Smooth muscle cell (in vitro differentiated cells): Measurements from ENCODE around the gene STK40. TPM values are rescaled to one million over a fixed set of nuclear protein-coding genes. Genes with fewer than 3 reads are reported as not detected.

Experiments
- DNase-seq: peaks from one replicate; lab custom pipeline; 2025; ENCODE audit not compliant: unreplicated experiment; lab: John Stamatoyannopoulos, UW
- H2AFZ ChIP-seq: fragments of 200-600 bp; sonication (generic); 2 replicates; pipeline ENCODE4 v1.6.0; 2016; ENCODE audit warnings: antibody characterized with exemption, low read depth, mild to moderate bottlenecking
- H3F3A ChIP-seq: fragments of 200-600 bp; sonication (generic); 2 replicates; pipeline ENCODE4 v1.6.0; 2017; ENCODE audit warnings: antibody characterized with exemption, low read depth
- H3K27ac ChIP-seq: fragments of 200-600 bp; sonication (generic); 2 replicates; pipeline ENCODE4 v1.5.1; 2016; ENCODE audit warnings: low read depth, mild to moderate bottlenecking
- H3K27me3 ChIP-seq: fragments of 200-600 bp; sonication (generic); 2 replicates; pipeline ENCODE4 v1.6.1; 2016; ENCODE audit warnings: low read depth, mild to moderate bottlenecking
- H3K36me3 ChIP-seq: fragments of 200-600 bp; sonication (generic); 2 replicates; pipeline ENCODE4 v1.5.1; 2016; ENCODE audit warnings: low read depth
- H3K4me1 ChIP-seq: fragments of 200-600 bp; sonication (generic); 2 replicates; pipeline ENCODE4 v1.5.1; 2016; ENCODE audit warnings: low read depth
- H3K4me2 ChIP-seq: fragments of 200-600 bp; sonication (generic); 2 replicates; pipeline ENCODE4 v1.6.0; 2016; ENCODE audit warnings: mild to moderate bottlenecking
- H3K4me3 ChIP-seq: fragments of 200-600 bp; sonication (generic); 2 replicates; pipeline ENCODE4 v1.5.1; 2016; ENCODE audit warnings: mild to moderate bottlenecking
- H3K79me2 ChIP-seq: fragments of 200-600 bp; sonication (generic); 2 replicates; pipeline ENCODE4 v1.6.0; 2016; ENCODE audit warnings: low read depth, mild to moderate bottlenecking
- H3K9ac ChIP-seq: fragments of 200-600 bp; sonication (generic); 2 replicates; pipeline ENCODE4 v1.6.0; 2016; ENCODE audit warnings: low read depth
- H3K9me3 ChIP-seq: fragments of 200-600 bp; sonication (generic); replicated peaks from 2 replicates; pipeline ENCODE4 v1.5.1; 2016; ENCODE audit warnings: low read depth
- H4K20me1 ChIP-seq: fragments of 200-600 bp; sonication (generic); 2 replicates; pipeline ENCODE4 v1.6.0; 2016; ENCODE audit warnings: low read depth
- WGBS: methylation state at CpG from one replicate; pipeline ENCODE4 v1.1.7; 2016; ENCODE audit warnings: low lambda C conversion rate; 5-methylcytosine and 5-hydroxymethylcytosine counted together
- polyA plus RNA-seq: library from polyadenylated mRNA; unstranded; fragments of >200 nt; fragmentation: Nextera tagmentation; extraction: Ambion mirVana; gene quantifications from 2 replicates; pipeline ENCODE4 v1.2.1, GENCODE V29; 2016
- small RNA-seq: library from RNA; depleted of rRNA; stranded (forward); fragments of <200 nt; gene quantifications from one replicate; pipeline ENCODE3, GENCODE V24; 2014
- total RNA-seq: library from RNA; depleted of rRNA; stranded (reverse); fragments of >200 nt; gene quantifications from 2 replicates; pipeline ENCODE4 v1.2.3, GENCODE V29; 2014
- TF ChIP-seq, protein P1 (sequence below): fragments of 200-600 bp; sonication (generic); IDR thresholded peaks from 2 replicates; pipeline ENCODE4 v1.5.1; 2017; ENCODE audit warnings: borderline replicate concordance, mild to moderate bottlenecking, antibody characterized with exemption; ENCODE audit not compliant: insufficient read depth, poor library complexity, severe bottlenecking

The STK40 gene
- total and polyA plus RNA-seq, 2 experiments from 2014 or later, result 8.4 to 18.8 TPM

DNA sequence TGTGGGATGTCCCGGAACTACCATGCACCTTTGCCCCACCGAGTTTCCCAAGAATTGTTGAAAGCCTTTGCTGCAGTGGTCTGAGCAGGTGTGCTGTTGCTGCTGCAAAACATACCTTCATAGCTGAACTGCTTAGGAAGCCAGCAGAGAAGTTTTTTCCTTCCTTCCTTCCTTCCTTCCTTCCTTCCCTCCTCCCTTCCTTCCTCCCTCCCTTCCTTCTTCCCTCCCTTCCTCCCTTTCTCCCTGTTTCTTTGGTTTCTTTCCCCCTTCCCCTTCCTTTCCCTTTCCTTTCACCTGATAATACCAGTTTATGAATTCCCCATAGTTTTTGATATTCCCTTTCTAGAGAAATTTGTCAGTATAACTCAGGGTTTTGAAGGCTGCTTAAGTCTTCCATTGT lies 90.3 kb downstream of the STK40 start:
- no peak for DNase-seq
- peak overlapping the region; percentile 72 for H3K27ac ChIP-seq
- peaks cover 10% of the 10 kb centered on the region for H3K79me2 ChIP-seq
- no peaks in the 10 kb centered on the region for H3K27me3 ChIP-seq
- H4K20me1 ChIP-seq, result peaks cover 23% of the 10 kb centered on the region
- peaks cover 15% of the 10 kb centered on the region for H3K36me3 ChIP-seq
- no peak overlapping the region for H3K4me3 ChIP-seq
- TF ChIP-seq, protein P1, sequence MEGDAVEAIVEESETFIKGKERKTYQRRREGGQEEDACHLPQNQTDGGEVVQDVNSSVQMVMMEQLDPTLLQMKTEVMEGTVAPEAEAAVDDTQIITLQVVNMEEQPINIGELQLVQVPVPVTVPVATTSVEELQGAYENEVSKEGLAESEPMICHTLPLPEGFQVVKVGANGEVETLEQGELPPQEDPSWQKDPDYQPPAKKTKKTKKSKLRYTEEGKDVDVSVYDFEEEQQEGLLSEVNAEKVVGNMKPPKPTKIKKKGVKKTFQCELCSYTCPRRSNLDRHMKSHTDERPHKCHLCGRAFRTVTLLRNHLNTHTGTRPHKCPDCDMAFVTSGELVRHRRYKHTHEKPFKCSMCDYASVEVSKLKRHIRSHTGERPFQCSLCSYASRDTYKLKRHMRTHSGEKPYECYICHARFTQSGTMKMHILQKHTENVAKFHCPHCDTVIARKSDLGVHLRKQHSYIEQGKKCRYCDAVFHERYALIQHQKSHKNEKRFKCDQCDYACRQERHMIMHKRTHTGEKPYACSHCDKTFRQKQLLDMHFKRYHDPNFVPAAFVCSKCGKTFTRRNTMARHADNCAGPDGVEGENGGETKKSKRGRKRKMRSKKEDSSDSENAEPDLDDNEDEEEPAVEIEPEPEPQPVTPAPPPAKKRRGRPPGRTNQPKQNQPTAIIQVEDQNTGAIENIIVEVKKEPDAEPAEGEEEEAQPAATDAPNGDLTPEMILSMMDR, result no peak
- no peaks in the 10 kb centered on the region for H3K4me1 ChIP-seq
- no peak overlapping the region for H3K4me2 ChIP-seq
- H3F3A ChIP-seq, result peaks cover 4% of the 10 kb centered on the region
- no peaks in the 10 kb centered on the region for H3K9me3 ChIP-seq
- no peak overlapping the region for H2AFZ ChIP-seq
- 96% methylated on average over 2 of the region's 2 CpGs for WGBS
- no peak overlapping the region for H3K9ac ChIP-seq

Small RNAs within 50 kb of the gene (small RNA-seq; reads per million reads assigned to genes)
- gene RNU4-27P (not detected), gene SNORA63C (0.82 reads per million, percentile 26 among the genes with 10 or more reads in this experiment)

Other genes with a start within 250 kb of the STK40 start
- gene TRAPPC3, start 236.4 kb downstream of the STK40 start, total RNA-seq, result 67.8 and 202 TPM in 2 replicates
- gene TRAPPC3, start 236.4 kb downstream of the STK40 start, polyA plus RNA-seq, result 113 and 114 TPM in 2 replicates
- gene MAP7D1, start 229.8 kb downstream of the STK40 start, total RNA-seq, result 102 and 109 TPM in 2 replicates
- 169 and 186 TPM in 2 replicates for gene MAP7D1, start 229.8 kb downstream of the STK40 start, polyA plus RNA-seq
- gene THRAP3, start 161.5 kb downstream of the STK40 start, total RNA-seq, result 60.5 and 97.2 TPM in 2 replicates
- 44.1 and 45.1 TPM in 2 replicates for gene THRAP3, start 161.5 kb downstream of the STK40 start, polyA plus RNA-seq
- gene SH3D21, start 79.6 kb downstream of the STK40 start, total RNA-seq, result 12.0 and 16.4 TPM in 2 replicates
- 6.9 and 8.2 TPM in 2 replicates for gene SH3D21, start 79.6 kb downstream of the STK40 start, polyA plus RNA-seq
- 49.8 and 88.7 TPM in 2 replicates for gene EVA1B, start 62.3 kb downstream of the STK40 start, total RNA-seq
- gene EVA1B, start 62.3 kb downstream of the STK40 start, polyA plus RNA-seq, result 164 and 182 TPM in 2 replicates
- 6.9 and 12.2 TPM in 2 replicates for gene LSM10, start 12.0 kb upstream of the STK40 start, total RNA-seq
- gene LSM10, start 12.0 kb upstream of the STK40 start, polyA plus RNA-seq, result 59.4 and 72.9 TPM in 2 replicates
- gene OSCP1, start 64.5 kb upstream of the STK40 start, total RNA-seq, result 6.0 and 13.5 TPM in 2 replicates
- gene OSCP1, start 64.5 kb upstream of the STK40 start, polyA plus RNA-seq, result 10.7 and 11.2 TPM in 2 replicates
- gene MRPS15, start 78.5 kb upstream of the STK40 start, total RNA-seq, result 71.3 and 78.3 TPM in 2 replicates
- 132 and 141 TPM in 2 replicates for gene MRPS15, start 78.5 kb upstream of the STK40 start, polyA plus RNA-seq
- gene CSF3R, start 97.0 kb upstream of the STK40 start, total RNA-seq, result 0.31 and 6.7 TPM in 2 replicates
- gene CSF3R, start 97.0 kb upstream of the STK40 start, polyA plus RNA-seq, result 0.46 and 1.1 TPM in 2 replicates